Mesenchymal stem cell (in vitro differentiated cells and primary cell): ENCODE results near the gene PTPRQ.

ENCODE experiments used
- DNase-seq: peaks from one replicate; pipeline ENCODE4 v3.0.0-alpha.2; 2013
- H2AFZ ChIP-seq: one replicate; pipeline ENCODE4 v1.6.1; 2013; ENCODE audit warnings: low read depth, mild to moderate bottlenecking, control low read depth, inconsistent platforms, low read length, moderate library complexity
- H2AK5ac ChIP-seq: 2 replicates; pipeline ENCODE4 v1.6.1; 2013; ENCODE audit warnings: low read length, moderate library complexity, mild to moderate bottlenecking, inconsistent platforms; ENCODE audit not compliant: severe bottlenecking
- H2BK120ac ChIP-seq: one replicate; pipeline ENCODE4 v1.6.1; 2013; ENCODE audit warnings: low read depth, mild to moderate bottlenecking, inconsistent platforms, low read length, moderate library complexity
- H2BK12ac ChIP-seq, 2 experiments: one replicate each; pipeline ENCODE4 v1.6.1; 2013; ENCODE audit warnings: inconsistent platforms in 2 of 2, low read length in 2 of 2, mild to moderate bottlenecking in 2 of 2, moderate library complexity in 2 of 2, control low read depth in 1 of 2
- H2BK15ac ChIP-seq: one replicate; pipeline ENCODE4 v1.6.1; 2013; ENCODE audit warnings: mild to moderate bottlenecking, low read depth, inconsistent platforms; ENCODE audit not compliant: poor library complexity, severe bottlenecking
- H2BK5ac ChIP-seq: 2 replicates; pipeline ENCODE4 v1.6.1; 2013; ENCODE audit warnings: low read depth, mild to moderate bottlenecking, low read length, control low read depth, inconsistent platforms; ENCODE audit not compliant: poor library complexity, severe bottlenecking
- H3K14ac ChIP-seq, 2 experiments: one replicate each; pipeline ENCODE4 v1.6.1; 2013; ENCODE audit warnings: inconsistent platforms in 2 of 2, low read length in 2 of 2, control low read depth in 1 of 2, mild to moderate bottlenecking in 1 of 2, moderate library complexity in 1 of 2
- H3K18ac ChIP-seq, 2 experiments: one replicate each; pipeline ENCODE4 v1.6.1; 2013; ENCODE audit warnings: inconsistent platforms in 2 of 2, low read length in 2 of 2, control low read depth in 1 of 2, low read depth in 1 of 2, mild to moderate bottlenecking in 1 of 2
- H3K23ac ChIP-seq, 2 experiments: one replicate each; pipeline ENCODE4 v1.6.1; 2013; ENCODE audit warnings: inconsistent platforms in 2 of 2, low read length in 2 of 2, mild to moderate bottlenecking in 2 of 2, moderate library complexity in 2 of 2, control low read depth in 1 of 2
- H3K27ac ChIP-seq: 2 replicates; pipeline ENCODE4 v1.5.1; 2013; ENCODE audit warnings: mild to moderate bottlenecking, moderate library complexity, low read length, control low read depth, inconsistent platforms; ENCODE audit not compliant: poor library complexity, severe bottlenecking
- H3K27me3 ChIP-seq, 2 experiments: 2 replicates each; pipeline versions ENCODE4 v1.6.1 to v1.7.0; 2013; ENCODE audit warnings: low read length in 2 of 2, mild to moderate bottlenecking in 2 of 2, moderate library complexity in 2 of 2, control low read depth in 1 of 2, inconsistent platforms in 1 of 2; ENCODE audit not compliant: control insufficient read depth in 1 of 2, insufficient read depth in 1 of 2
- H3K36me3 ChIP-seq, 2 experiments: 2 replicates each; pipeline versions ENCODE4 v1.6.1 to v1.7.0; 2013; ENCODE audit warnings: low read length in 2 of 2, control low read depth in 1 of 2, inconsistent platforms in 1 of 2, low read depth in 1 of 2, mild to moderate bottlenecking in 1 of 2; ENCODE audit not compliant: insufficient read depth in 2 of 2, control insufficient read depth in 1 of 2
- H3K4ac ChIP-seq, 2 experiments: one replicate each; pipeline ENCODE4 v1.6.1; 2013; ENCODE audit warnings: inconsistent platforms in 2 of 2, low read length in 2 of 2, mild to moderate bottlenecking in 2 of 2, moderate library complexity in 2 of 2, control low read depth in 1 of 2, low read depth in 1 of 2
- H3K4me1 ChIP-seq: 2 replicates; pipeline ENCODE4 v1.6.1; 2013; ENCODE audit warnings: low read depth, low read length, control low read depth; ENCODE audit not compliant: control insufficient read depth, insufficient read depth
- H3K4me2 ChIP-seq: 2 replicates; pipeline ENCODE4 v1.6.1; 2013; ENCODE audit warnings: low read length, mild to moderate bottlenecking, inconsistent platforms; ENCODE audit not compliant: poor library complexity, severe bottlenecking
- H3K4me3 ChIP-seq, 2 experiments: 2 replicates each; pipeline versions ENCODE4 v1.5.1 to v1.7.0; 2013; ENCODE audit warnings: low read length in 2 of 2, mild to moderate bottlenecking in 2 of 2, control low read depth in 1 of 2, low read depth in 1 of 2; ENCODE audit not compliant: insufficient read depth in 1 of 2
- H3K79me1 ChIP-seq: replicated peaks from 2 replicates; pipeline ENCODE4 v1.6.1; 2013; ENCODE audit warnings: mild to moderate bottlenecking, control low read depth, low read length, inconsistent platforms; ENCODE audit not compliant: poor library complexity, severe bottlenecking
- H3K9ac ChIP-seq: 2 replicates; pipeline ENCODE4 v1.7.0; 2013; ENCODE audit warnings: mild to moderate bottlenecking, low read length, moderate library complexity
- H3K9me3 ChIP-seq: 2 replicates; pipeline ENCODE4 v1.7.0; 2013; ENCODE audit warnings: mild to moderate bottlenecking, low read length; ENCODE audit not compliant: control insufficient read depth
- H4K8ac ChIP-seq: one replicate; pipeline ENCODE4 v1.6.1; 2013; ENCODE audit warnings: inconsistent platforms, mild to moderate bottlenecking, low read length, moderate library complexity
- H4K91ac ChIP-seq: one replicate; pipeline ENCODE4 v1.6.1; 2013; ENCODE audit warnings: mild to moderate bottlenecking, low read length, inconsistent platforms
- WGBS: methylation state at CpG from one replicate; pipeline ENCODE4 v1.1.7; 2013; ENCODE audit warnings: mixed read lengths; 5-methylcytosine and 5-hydroxymethylcytosine counted together

PTPRQ gene

GRCh38 chr12:80413462-80413861, 30.6 kb upstream of the PTPRQ start:
- no peak overlapping the region for H4K8ac ChIP-seq
- H4K91ac ChIP-seq, result no peak overlapping the region
- no peak overlapping the region for H3K27ac ChIP-seq
- no peak overlapping the region for H2AFZ ChIP-seq
- no peak overlapping the region for H3K9ac ChIP-seq
- H3K4ac ChIP-seq, result no peak overlapping the region
- DNase-seq, result no peak
- no peaks in the 10 kb centered on the region for H3K79me1 ChIP-seq
- no peak overlapping the region for H3K4me3 ChIP-seq
- 95% methylated on average over 2 of the region's 3 CpGs for WGBS
- no peak overlapping the region for H2AK5ac ChIP-seq
- no peak overlapping the region for H2BK5ac ChIP-seq
- no peaks in the 10 kb centered on the region for H3K9me3 ChIP-seq
- H3K36me3 ChIP-seq, result no peaks in the 10 kb centered on the region
- no peak overlapping the region for H2BK12ac ChIP-seq
- H3K4me2 ChIP-seq, result no peak overlapping the region
- peak overlapping the region in 1 of 2 experiments; percentile 54 for H3K18ac ChIP-seq
- no peak overlapping the region for H3K23ac ChIP-seq
- no peaks in the 10 kb centered on the region for H3K4me1 ChIP-seq
- no peak overlapping the region for H3K14ac ChIP-seq
- H3K27me3 ChIP-seq, result no peaks in the 10 kb centered on the region
- H2BK15ac ChIP-seq, result no peak overlapping the region
- no peak overlapping the region for H2BK120ac ChIP-seq

GRCh38 chr12:80415466-80415865, 28.6 kb upstream of the PTPRQ start:
- Histone ChIP-seq H3K79me1 (no peaks in the 10 kb centered on the region), H3K4me1 (no peaks in the 10 kb centered on the region), H3K4me2 (no peak overlapping the region), H2BK15ac (no peak overlapping the region), H3K9me3 (no peaks in the 10 kb centered on the region), H2AK5ac (no peak overlapping the region), H3K27me3 (no peaks in the 10 kb centered on the region), H4K8ac (no peak overlapping the region), H2BK5ac (no peak overlapping the region), H3K4me3 (no peak overlapping the region), H2BK120ac (no peak overlapping the region), H3K9ac (no peak overlapping the region), H3K36me3 (no peaks in the 10 kb centered on the region), H3K14ac (no peak overlapping the region), H4K91ac (no peak overlapping the region), H2BK12ac (no peak overlapping the region), H2AFZ (no peak overlapping the region), H3K23ac (no peak overlapping the region), H3K27ac (no peak overlapping the region), H3K18ac (no peak overlapping the region), H3K4ac (no peak overlapping the region)
- no CpG with 5 or more reads among the region's 1 CpG for WGBS
- no peak for DNase-seq

GRCh38 chr12:80419644-80420043, 24.4 kb upstream of the PTPRQ start:
- H2AFZ ChIP-seq, result no peak overlapping the region

GRCh38 chr12:80420075-80420474, 24.0 kb upstream of the PTPRQ start:
- Histone ChIP-seq H3K4me1 (no peaks in the 10 kb centered on the region), H3K23ac (no peak overlapping the region), H3K36me3 (no peaks in the 10 kb centered on the region), H3K4me2 (no peak overlapping the region), H3K9ac (no peak overlapping the region), H3K18ac (no peak overlapping the region), H2AFZ (no peak overlapping the region), H2AK5ac (no peak overlapping the region), H3K14ac (no peak overlapping the region), H3K4ac (no peak overlapping the region), H3K9me3 (no peaks in the 10 kb centered on the region), H2BK120ac (no peak overlapping the region), H4K91ac (no peak overlapping the region), H3K79me1 (no peaks in the 10 kb centered on the region), H4K8ac (no peak overlapping the region), H3K4me3 (no peak overlapping the region), H2BK15ac (no peak overlapping the region), H3K27ac (no peak overlapping the region), H2BK5ac (no peak overlapping the region), H2BK12ac (no peak overlapping the region), H3K27me3 (no peaks in the 10 kb centered on the region)
- DNase-seq, result no peak

More at GRCh38 chr12:80419644-80420043, 24.4 kb upstream of the PTPRQ start:
- Histone ChIP-seq H3K79me1 (no peaks in the 10 kb centered on the region), H3K4me2 (no peak overlapping the region), H2BK120ac (no peak overlapping the region), H3K4me3 (no peak overlapping the region), H4K8ac (no peak overlapping the region), H2BK15ac (no peak overlapping the region), H3K36me3 (no peaks in the 10 kb centered on the region), H3K14ac (no peak overlapping the region), H4K91ac (no peak overlapping the region), H3K18ac (no peak overlapping the region), H3K9me3 (no peaks in the 10 kb centered on the region), H3K9ac (no peak overlapping the region), H3K23ac (no peak overlapping the region), H3K4ac (no peak overlapping the region), H2BK12ac (no peak overlapping the region), H2BK5ac (no peak overlapping the region), H3K27me3 (no peaks in the 10 kb centered on the region), H3K4me1 (no peaks in the 10 kb centered on the region), H2AK5ac (no peak overlapping the region), H3K27ac (no peak overlapping the region)
- no peak for DNase-seq
